HG03039 (cell line): ENCODE data around the gene FBXW12.

ENCODE experiments used
- ATAC-seq: cut with Tn5 transposase; IDR thresholded peaks from one replicate; pipeline ENCODE4 v1.9.1; 2021; ENCODE audit warnings: mild to moderate bottlenecking, moderate library complexity; ENCODE audit not compliant: unreplicated experiment

Gene FBXW12

GRCh38 chr3:48406443-48407431, 34.7 kb downstream of the FBXW12 start:
- no peak for ATAC-seq

- no peak for ATAC-seq
Observed at GRCh38 chr3:48407542-48408099, 35.6 kb downstream of the FBXW12 start.

- no peak for ATAC-seq
Observed at GRCh38 chr3:48408823-48409281, 36.8 kb downstream of the FBXW12 start.

- ATAC-seq: no peak
Observed at GRCh38 chr3:48409291-48410201, 37.5 kb downstream of the FBXW12 start.

- ATAC-seq: no peak
Observed at GRCh38 chr3:48410205-48411040, 38.4 kb downstream of the FBXW12 start.

GRCh38 chr3:48411041-48411588, 39.1 kb downstream of the FBXW12 start:
- no peak for ATAC-seq

GRCh38 chr3:48411606-48412374, 39.8 kb downstream of the FBXW12 start:
- no peak for ATAC-seq

GRCh38 chr3:48412375-48413001, 40.5 kb downstream of the FBXW12 start:
- no peak for ATAC-seq

GRCh38 chr3:48413086-48413485, 41.1 kb downstream of the FBXW12 start:
- no peak for ATAC-seq

GRCh38 chr3:48413611-48414010, 41.6 kb downstream of the FBXW12 start:
- no peak for ATAC-seq

- no peak for ATAC-seq
Observed at GRCh38 chr3:48414376-48415250, 42.6 kb downstream of the FBXW12 start.

GRCh38 chr3:48415251-48415953, 43.4 kb downstream of the FBXW12 start:
- no peak for ATAC-seq

GRCh38 chr3:48416091-48416505, 44.1 kb downstream of the FBXW12 start:
- no peak for ATAC-seq

- ATAC-seq: no peak
Observed at GRCh38 chr3:48416546-48416945, 44.5 kb downstream of the FBXW12 start.

GRCh38 chr3:48417529-48418108, 45.6 kb downstream of the FBXW12 start:
- no peak for ATAC-seq

- ATAC-seq: no peak
Observed at GRCh38 chr3:48418140-48418539, 46.1 kb downstream of the FBXW12 start.

GRCh38 chr3:48418651-48419050, 46.6 kb downstream of the FBXW12 start:
- no peak for ATAC-seq
